Effector memory CD4-positive, alpha-beta T cell (primary cell): ENCODE data around the gene ACER3.
"Not testable (repeated sequence)": the region's sequence is repeated elsewhere in the genome, so short reads cannot be mapped to it uniquely, and the experiment has no call there.

Experiments
- DNase-seq, 3 donors: peaks; one replicate each; pipeline ENCODE4 v3.0.0-alpha.2; 2020
- H3K27ac ChIP-seq: 2 replicates; pipeline ENCODE4 v1.7.0; 2013; ENCODE audit warnings: mild to moderate bottlenecking, low read length, moderate library complexity; ENCODE audit not compliant: insufficient read depth, poor library complexity, severe bottlenecking
- H3K27me3 ChIP-seq: replicated peaks from 2 replicates; pipeline ENCODE4 v1.7.0; 2013; ENCODE audit warnings: mild to moderate bottlenecking, low read length; ENCODE audit not compliant: insufficient read depth, control insufficient read depth, poor library complexity, severe bottlenecking
- H3K36me3 ChIP-seq: 2 replicates; pipeline ENCODE4 v1.7.0; 2013; ENCODE audit warnings: mild to moderate bottlenecking, low read length, moderate library complexity; ENCODE audit not compliant: control insufficient read depth, insufficient read depth
- H3K4me1 ChIP-seq: 2 replicates; pipeline ENCODE4 v1.7.0; 2013; ENCODE audit warnings: low read length, mild to moderate bottlenecking; ENCODE audit not compliant: control insufficient read depth, insufficient read depth, poor library complexity, severe bottlenecking
- H3K4me3 ChIP-seq: 2 replicates; pipeline ENCODE4 v1.7.0; 2013; ENCODE audit warnings: low read length, low read depth, mild to moderate bottlenecking; ENCODE audit not compliant: insufficient read depth, poor library complexity, severe bottlenecking
- H3K9me3 ChIP-seq: 2 replicates; pipeline ENCODE4 v1.7.0; 2013; ENCODE audit warnings: mild to moderate bottlenecking, low read length, moderate library complexity; ENCODE audit not compliant: control insufficient read depth

The ACER3 gene

DNA sequence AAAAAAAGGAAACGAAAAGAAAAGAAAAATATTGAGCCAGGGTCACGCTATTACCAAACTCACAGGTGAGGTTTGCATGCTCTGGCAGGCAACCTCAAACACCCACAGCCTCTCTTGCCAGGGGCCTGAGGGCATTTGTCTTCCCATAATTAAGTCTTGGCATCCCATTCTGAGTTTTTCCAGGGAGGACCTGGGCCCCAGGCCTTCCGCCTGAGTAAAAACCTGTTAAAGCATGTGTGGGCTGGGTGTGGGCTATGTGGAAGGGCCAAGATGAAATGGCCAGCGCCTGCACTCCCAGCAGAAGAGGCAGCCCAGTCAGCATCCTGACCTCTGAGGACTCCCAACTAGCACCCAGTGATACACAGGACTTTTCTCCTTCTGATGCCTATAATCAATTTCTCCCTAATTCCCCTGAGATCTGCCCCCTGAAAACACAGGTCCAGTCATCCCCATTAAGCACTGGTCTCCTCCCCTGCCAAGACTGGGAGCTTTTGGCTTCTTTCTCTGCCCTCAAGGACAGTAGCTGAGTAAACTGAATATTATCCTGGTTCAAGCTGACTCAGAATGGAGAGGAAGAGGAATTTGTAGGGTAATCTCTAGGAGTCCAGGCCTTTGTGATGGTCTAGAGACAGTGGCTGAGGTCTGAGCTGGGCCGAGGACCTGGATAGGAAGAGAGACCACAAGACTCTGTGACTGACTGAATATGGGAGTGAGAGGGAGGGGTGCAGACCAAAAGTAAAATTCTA is 35.6 kb upstream of the ACER3 start:
- no peak overlapping the region for H3K27ac ChIP-seq

GRCh38 chr11:76825726-76826396 is 34.9 kb upstream of the ACER3 start:
- Histone ChIP-seq H3K27me3 (no peaks in the 10 kb centered on the region), H3K9me3 (no peaks in the 10 kb centered on the region), H3K4me1 (no peaks in the 10 kb centered on the region), H3K4me3 (no peak overlapping the region), H3K27ac (no peak overlapping the region), H3K36me3 (no peaks in the 10 kb centered on the region)
- DNase-seq, result no peak

More for the DNA sequence above, 35.6 kb upstream of the ACER3 start:
- Histone ChIP-seq H3K4me1 (no peaks in the 10 kb centered on the region), H3K36me3 (no peaks in the 10 kb centered on the region), H3K4me3 (no peak overlapping the region), H3K9me3 (no peaks in the 10 kb centered on the region), H3K27me3 (no peaks in the 10 kb centered on the region)
- no peak for DNase-seq

DNA sequence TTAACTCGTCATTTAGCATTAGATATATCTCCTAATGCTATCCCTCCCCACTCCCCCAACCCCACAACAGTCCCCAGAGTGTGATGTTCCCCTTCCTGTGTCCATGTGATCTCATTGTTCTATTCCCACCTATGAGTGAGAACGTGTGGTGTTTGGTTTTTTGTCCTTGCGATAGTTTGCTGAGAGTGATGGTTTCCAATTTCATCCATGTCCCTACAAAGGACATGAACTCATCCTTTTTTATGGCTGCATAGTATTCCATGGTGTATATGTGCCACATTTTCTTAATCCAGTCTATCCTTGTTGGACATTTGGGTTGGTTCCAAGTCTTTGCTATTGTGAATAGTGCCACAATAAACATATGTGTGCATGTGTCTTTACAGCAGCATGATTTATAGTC is 34.2 kb upstream of the ACER3 start:
- not testable (repeated sequence) for H3K9me3 ChIP-seq, H3K36me3 ChIP-seq, DNase-seq, H3K4me1 ChIP-seq, H3K4me3 ChIP-seq, H3K27ac ChIP-seq, H3K27me3 ChIP-seq

- DNase-seq, H3K36me3 ChIP-seq, H3K27ac ChIP-seq, H3K4me3 ChIP-seq, H3K9me3 ChIP-seq, H3K27me3 ChIP-seq, H3K4me1 ChIP-seq: not testable (repeated sequence)
These were observed 33.7 kb upstream of the ACER3 start for GRCh38 chr11:76827005-76827404.

DNA sequence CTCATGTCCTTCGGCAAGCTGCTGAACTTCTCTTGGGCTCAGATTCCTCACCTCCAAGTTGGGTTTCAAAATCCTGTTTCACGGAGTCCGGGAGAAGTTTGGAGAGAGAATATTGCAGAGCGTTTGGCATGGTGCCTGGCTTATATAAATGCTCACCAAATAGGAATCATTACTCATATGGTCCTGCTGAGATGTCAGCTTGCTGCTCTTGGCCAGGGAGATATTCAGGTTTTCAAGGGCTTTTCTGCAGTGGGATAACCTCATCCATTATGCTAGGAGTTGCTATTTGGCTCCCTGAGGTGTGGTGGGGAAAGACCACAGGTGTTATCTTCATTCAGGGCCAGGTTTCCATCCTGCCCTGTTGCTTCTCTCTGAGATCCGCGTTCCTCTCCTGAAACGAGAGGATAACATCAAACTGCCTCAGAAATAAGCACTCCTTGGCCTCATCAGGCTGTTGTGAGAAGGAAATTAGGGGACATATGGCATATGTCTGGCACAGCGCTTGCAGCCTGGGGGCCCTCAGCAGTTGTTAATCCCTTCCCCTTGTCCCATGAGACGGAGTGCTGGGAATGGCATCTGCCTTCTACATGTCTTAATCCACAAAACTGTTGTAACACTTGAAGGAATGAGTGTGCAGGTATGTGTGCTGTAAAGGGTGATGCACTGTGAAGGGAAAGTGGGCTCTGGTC is 29.9 kb upstream of the ACER3 start:
- DNase-seq, result no peak
- H3K4me1 ChIP-seq, result no peaks in the 10 kb centered on the region
- no peaks in the 10 kb centered on the region for H3K9me3 ChIP-seq
- H3K27me3 ChIP-seq, result no peaks in the 10 kb centered on the region
- H3K4me3 ChIP-seq, result no peak overlapping the region
- H3K27ac ChIP-seq, result no peak overlapping the region
- no peaks in the 10 kb centered on the region for H3K36me3 ChIP-seq

DNA sequence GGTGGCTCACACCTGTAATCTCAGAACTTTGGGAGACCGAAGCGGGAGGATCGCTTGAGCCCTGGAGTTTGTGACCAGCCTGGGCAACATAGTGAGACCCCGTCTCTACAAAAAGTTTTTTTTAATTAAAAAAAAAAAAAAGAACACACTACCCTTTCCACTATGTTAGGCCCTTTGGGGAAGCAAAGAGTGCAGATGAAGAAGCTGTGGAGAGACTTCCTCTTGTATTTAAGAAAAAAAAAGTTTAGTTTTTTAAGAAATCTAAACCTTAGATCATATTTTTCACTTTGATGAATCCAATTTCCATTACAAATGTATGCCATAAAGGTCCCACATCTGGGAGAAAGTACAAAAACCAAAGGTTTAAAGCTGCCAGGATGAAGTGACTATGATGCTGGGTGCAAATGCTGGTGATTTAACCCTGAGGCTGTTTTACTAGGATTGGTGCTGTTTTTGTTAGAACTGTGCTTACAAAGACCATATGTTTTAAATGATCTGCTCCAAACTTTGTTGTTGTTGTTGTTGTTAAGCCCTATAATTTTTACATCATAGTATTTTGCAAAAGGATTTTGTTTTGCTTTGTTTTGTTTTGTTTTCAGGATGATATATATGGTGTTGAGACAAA is 28.9 kb upstream of the ACER3 start:
- Histone ChIP-seq H3K36me3 (no peaks in the 10 kb centered on the region), H3K27me3 (no peaks in the 10 kb centered on the region)

GRCh38 chr11:76832361-76832760 is 28.4 kb upstream of the ACER3 start:
- no peak overlapping the region for H3K27ac ChIP-seq
- no peak overlapping the region for H3K4me3 ChIP-seq
- H3K36me3 ChIP-seq, result no peaks in the 10 kb centered on the region
- no peak for DNase-seq
- H3K4me1 ChIP-seq, result no peaks in the 10 kb centered on the region
- H3K9me3 ChIP-seq, result no peaks in the 10 kb centered on the region
- H3K27me3 ChIP-seq, result no peaks in the 10 kb centered on the region

More for the DNA sequence above, 28.9 kb upstream of the ACER3 start:
- Histone ChIP-seq H3K9me3 (no peaks in the 10 kb centered on the region), H3K4me3 (no peak overlapping the region), H3K27ac (no peak overlapping the region), H3K4me1 (no peaks in the 10 kb centered on the region)
- no peak for DNase-seq

- no peaks in the 10 kb centered on the region for H3K27me3 ChIP-seq
- no peak for DNase-seq
- H3K27ac ChIP-seq, result no peak overlapping the region
- no peaks in the 10 kb centered on the region for H3K9me3 ChIP-seq
- H3K4me3 ChIP-seq, result no peak overlapping the region
- H3K36me3 ChIP-seq, result no peaks in the 10 kb centered on the region
- H3K4me1 ChIP-seq, result no peaks in the 10 kb centered on the region
These were observed 26.6 kb upstream of the ACER3 start for GRCh38 chr11:76834151-76834550.

GRCh38 chr11:76835036-76835435 is 25.7 kb upstream of the ACER3 start:
- DNase-seq, result no peak
- Histone ChIP-seq H3K4me3 (no peak overlapping the region), H3K27me3 (no peaks in the 10 kb centered on the region), H3K9me3 (no peaks in the 10 kb centered on the region), H3K4me1 (no peaks in the 10 kb centered on the region), H3K36me3 (no peaks in the 10 kb centered on the region), H3K27ac (no peak overlapping the region)
